22Rv1 (cell line): ENCODE results near the gene TUBGCP5.
"Not testable (repeated sequence)": the region's sequence is repeated elsewhere in the genome, so short reads cannot be mapped to it uniquely, and the experiment has no call there.

Source experiments
- H3K27ac ChIP-seq: fragments of 450-650 bp; 2 replicates; pipeline ENCODE4 v1.5.1; 2017
- ZFX ChIP-seq: fragments of 450-650 bp; IDR thresholded peaks from 2 replicates; pipeline ENCODE4 v1.6.1; 2017; ENCODE audit warnings: antibody characterized with exemption, borderline replicate concordance
- TF ChIP-seq, protein P1 (sequence below): fragments of 450-650 bp; IDR thresholded peaks from 2 replicates; pipeline ENCODE4 v1.5.1; 2017; ENCODE audit warnings: mild to moderate bottlenecking

Gene TUBGCP5

DNA sequence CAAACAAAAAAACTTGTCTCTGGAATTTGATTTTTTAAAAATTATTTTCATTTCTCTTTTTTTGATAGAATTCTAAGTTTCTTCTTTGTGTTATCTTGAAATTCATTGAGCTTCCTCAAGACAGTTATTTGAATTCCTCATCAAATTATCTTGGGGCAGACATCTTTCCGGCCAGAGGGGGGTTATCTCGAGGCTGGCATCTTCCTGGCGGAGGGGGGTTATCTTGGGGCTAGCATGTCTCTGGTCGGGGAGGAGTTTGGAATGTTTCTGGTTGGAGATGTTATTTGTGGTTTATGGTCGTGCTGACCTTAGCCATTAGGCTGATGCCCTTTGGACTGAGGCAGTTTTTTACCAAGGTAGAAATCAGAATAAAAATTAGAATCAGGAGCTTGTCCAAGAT lies 15.9 kb upstream of the TUBGCP5 start:
- TF ChIP-seq, protein P1, sequence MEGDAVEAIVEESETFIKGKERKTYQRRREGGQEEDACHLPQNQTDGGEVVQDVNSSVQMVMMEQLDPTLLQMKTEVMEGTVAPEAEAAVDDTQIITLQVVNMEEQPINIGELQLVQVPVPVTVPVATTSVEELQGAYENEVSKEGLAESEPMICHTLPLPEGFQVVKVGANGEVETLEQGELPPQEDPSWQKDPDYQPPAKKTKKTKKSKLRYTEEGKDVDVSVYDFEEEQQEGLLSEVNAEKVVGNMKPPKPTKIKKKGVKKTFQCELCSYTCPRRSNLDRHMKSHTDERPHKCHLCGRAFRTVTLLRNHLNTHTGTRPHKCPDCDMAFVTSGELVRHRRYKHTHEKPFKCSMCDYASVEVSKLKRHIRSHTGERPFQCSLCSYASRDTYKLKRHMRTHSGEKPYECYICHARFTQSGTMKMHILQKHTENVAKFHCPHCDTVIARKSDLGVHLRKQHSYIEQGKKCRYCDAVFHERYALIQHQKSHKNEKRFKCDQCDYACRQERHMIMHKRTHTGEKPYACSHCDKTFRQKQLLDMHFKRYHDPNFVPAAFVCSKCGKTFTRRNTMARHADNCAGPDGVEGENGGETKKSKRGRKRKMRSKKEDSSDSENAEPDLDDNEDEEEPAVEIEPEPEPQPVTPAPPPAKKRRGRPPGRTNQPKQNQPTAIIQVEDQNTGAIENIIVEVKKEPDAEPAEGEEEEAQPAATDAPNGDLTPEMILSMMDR: no peak
- no peak for TF ChIP-seq ZFX
- no peak overlapping the region for H3K27ac ChIP-seq

DNA sequence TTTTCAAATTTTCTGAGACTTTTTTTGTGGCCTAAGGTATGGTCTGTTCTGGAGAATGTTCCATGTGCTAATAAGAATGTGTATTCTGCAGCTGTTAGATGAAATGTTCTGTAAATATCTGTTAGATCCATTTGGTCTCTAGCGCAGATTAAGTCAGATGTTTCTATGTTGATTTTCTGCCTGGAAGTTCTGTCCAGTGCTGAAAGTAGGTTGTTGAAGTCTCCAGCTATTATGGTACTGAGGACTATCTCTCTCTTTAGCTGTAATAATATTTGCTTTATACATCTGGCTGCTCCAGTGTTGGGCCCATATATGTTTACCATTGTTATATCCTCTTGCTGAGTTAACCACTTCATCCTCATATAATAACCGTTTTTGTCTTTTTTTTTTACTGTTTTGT lies 13.2 kb upstream of the TUBGCP5 start:
- TF ChIP-seq ZFX: no peak
- TF ChIP-seq, protein P1: no peak
- no peak overlapping the region for H3K27ac ChIP-seq

DNA sequence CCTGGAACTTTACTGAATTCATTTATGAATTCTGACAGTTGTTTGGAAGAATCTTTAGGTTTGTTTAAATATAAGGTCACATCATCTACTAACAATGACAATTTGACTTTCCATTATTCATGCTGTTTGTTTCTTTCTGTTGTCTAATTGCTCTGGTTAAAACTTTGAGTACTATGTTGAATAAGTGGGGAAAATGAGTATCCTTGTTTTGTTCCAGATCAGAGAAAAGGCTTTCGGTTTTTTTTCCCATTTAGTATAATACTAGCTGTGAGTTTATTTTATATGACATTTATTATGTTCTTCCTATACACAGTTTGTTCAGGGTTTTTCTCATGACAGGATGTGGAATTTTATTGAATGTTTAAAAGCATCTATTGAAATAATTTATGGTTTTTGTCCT lies 11.3 kb upstream of the TUBGCP5 start:
- no peak for TF ChIP-seq ZFX
- TF ChIP-seq, protein P1: no peak
- no peak overlapping the region for H3K27ac ChIP-seq

DNA sequence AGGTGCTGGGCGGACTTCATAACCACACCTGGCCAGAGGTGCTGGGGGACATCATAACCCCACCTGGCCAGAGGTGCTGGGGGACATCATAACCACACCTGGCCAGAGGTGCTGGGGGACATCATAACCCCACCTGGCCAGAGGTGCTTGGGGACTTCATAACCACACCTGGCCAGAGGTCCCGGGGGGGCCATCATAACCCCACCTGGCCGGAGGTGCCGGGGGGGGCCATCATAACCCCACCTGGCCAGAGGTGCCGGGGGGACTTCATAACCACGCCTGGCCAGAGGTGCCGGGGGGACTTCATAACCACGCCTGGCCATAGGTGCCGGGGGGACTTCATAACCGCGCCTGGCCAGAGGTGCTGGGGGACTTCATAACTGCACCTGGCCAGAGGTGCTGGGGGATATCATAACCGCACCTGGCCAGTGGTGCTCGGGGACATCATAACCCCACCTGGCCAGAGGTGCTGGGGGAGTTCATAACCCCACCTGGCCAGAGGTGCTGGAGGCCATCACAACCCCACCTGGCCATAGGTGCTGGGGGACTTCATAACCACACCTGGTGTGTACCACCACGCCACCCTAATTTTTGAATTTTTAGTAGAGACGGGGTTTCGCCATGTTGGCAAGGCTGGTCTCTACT lies 10.7 kb upstream of the TUBGCP5 start:
- TF ChIP-seq, protein P1: no peak
- no peak for TF ChIP-seq ZFX

DNA sequence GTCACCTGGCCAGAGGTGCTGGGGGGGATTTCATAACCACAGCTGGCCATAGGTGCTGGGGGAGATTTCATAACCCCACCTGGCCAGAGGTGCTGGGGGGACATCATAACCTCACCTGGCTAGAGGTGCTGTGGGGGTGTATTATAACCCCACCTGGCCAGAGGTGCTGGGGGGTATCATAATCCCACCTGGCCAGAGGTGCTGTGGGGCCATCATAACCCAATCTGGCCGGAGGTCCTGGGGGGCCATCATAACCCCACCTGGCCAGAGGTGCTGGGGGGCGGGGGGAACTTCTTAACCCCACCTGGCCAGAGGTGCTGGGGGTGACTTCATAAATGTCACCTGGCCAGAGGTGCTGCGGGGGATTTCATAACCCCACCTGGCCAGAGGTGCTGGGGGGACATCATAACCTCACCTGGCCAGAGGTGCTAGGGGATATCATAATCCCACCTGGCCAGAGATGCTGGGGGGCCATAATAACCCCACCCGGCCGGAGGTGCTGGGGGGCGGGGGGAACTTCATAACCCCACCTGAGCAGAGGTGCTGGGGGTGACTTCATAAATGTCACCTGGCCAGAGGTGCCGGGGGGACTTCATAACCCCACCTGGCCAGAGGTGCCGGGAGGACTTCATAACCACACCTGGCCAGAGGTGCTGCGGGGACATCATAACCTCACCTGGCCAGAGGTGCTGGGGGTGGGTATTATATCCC lies 9.4 kb upstream of the TUBGCP5 start:
- H3K27ac ChIP-seq: not testable (repeated sequence)

More for the DNA sequence above, 10.7 kb upstream of the TUBGCP5 start:
- H3K27ac ChIP-seq: no peak overlapping the region

DNA sequence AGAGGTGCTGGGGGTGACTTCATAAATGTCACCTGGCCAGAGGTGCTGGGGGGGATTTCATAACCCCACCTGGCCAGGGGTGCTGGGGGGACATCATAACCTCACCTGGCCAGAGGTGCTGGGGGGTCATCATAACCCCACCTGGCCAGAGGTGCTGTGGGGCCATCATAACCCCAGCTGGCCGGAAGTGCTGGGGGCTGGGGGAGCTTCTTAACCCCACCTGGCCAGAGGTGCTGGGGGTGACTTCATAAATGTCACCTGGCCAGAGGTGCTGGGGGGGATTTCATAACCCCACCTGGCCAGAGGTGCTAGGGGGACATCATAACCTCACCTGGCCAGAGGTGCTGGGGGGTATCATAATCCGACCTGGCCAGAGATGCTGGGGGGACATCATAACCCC lies 4.6 kb upstream of the TUBGCP5 start:
- not testable (repeated sequence) for H3K27ac ChIP-seq

DNA sequence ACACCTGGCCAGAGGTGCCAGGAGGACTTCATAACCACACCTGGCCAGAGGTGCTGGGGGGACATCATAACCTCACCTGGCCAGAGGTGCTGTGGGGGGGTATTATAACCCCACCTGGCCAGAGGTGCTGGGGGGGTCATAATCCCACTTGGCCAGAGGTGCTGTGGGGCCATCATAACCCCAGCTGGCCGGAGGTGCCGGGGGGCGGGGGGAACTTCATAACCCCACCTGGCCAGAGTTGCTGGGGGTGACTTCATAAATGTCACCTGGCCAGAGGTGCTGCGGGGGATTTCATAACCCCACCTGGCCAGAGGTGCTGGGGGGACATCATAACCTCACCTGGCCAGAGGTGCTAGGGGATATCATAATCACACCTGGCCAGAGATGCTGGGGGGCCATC lies 4.2 kb upstream of the TUBGCP5 start:
- H3K27ac ChIP-seq: not testable (repeated sequence)

DNA sequence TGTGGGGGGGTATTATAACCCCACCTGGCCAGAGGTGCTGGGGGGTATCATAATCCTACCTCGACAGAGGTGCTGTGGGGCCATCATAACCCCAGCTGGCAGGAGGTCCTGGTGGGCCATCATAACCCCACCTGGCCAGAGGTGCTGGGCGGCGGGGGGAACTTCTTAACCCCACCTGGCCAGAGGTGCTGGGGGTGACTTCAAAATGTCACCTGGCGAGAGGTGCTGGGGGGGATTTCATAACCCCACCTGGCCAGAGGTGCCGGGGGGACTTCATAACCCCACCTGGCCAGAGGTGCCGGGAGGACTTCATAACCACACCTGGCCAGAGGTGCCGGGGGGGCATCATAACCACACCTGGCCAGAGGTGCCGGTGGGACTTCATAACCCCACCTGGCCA lies 2.4 kb upstream of the TUBGCP5 start:
- H3K27ac ChIP-seq: not testable (repeated sequence)

DNA sequence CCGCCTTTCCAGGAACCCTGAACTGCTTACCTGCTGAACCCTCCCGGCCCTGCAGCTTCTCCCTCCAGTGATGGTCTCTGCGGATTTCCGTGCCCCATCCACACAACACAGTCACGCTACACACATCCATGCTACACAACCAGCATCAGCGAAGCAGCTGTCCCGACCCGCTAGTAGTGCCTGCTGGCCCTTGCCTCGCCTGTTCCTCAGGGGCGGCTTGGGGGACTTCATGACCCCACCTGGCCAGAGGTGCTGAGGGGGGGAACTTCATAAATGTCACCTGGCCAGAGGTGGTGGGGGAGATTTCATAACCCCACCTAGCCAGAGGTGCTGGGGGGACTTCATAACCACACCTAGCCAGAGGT lies 530 bp upstream of the TUBGCP5 start:
- TF ChIP-seq ZFX: no peak
- TF ChIP-seq, protein P1: no peak
- H3K27ac ChIP-seq: peak overlapping the region; percentile 80
